Measurements from ENCODE around the gene ELAC2. TPM values are rescaled to one million over a fixed set of nuclear protein-coding genes. Genes with fewer than 3 reads are reported as not detected.

Gene ELAC2
- total RNA-seq, 1 experiment from 2014 or later = 62.7 TPM

DNA sequence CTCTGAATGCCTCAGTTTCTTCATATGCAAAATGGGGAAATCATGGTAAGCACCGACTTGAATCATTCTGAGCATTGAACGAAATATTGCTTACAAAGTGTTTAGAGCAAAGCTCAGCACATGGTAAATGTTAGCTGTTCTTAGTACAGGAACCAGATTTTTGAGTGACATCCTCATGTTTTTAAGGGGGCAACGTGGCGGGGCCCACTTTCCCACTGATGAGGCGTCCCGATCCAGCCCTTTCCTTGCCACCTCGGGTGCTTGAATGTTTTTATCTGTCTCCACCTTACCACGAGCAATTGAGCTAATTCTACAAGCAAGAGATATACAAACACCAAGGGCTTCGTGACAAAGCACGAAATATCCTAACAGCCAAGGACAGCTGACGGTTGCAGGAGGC lies 49.9 kb downstream of the ELAC2 start:
- Histone ChIP-seq H2AFZ (no peak overlapping the region), H3K9me3 (ENCODE audit: insufficient read depth, low read depth) (no peaks in the 10 kb centered on the region), H3K27me3 (ENCODE audit: insufficient read depth, low read depth) (peaks cover 41% of the 10 kb centered on the region), H3K4me2 (no peak overlapping the region), H3K4me1 (replicated peaks; ENCODE audit: insufficient read depth) (no peaks in the 10 kb centered on the region), H3K79me2 (ENCODE audit: low read depth) (no peaks in the 10 kb centered on the region), H4K20me1 (ENCODE audit: insufficient read depth) (no peaks in the 10 kb centered on the region), H3K27ac (no peak overlapping the region), H3F3A (ENCODE audit: insufficient read depth, low read depth) (no peaks in the 10 kb centered on the region), H3K9me2 (ENCODE audit: insufficient read depth) (no peaks in the 10 kb centered on the region), H3K36me3 (ENCODE audit: low read depth) (no peaks in the 10 kb centered on the region), H3K4me3 (no peak overlapping the region)
- POLR2A ChIA-PET (ENCODE audit: unreplicated experiment) = no interaction called here
- intact Hi-C loops (cut with micrococcal nuclease; ENCODE audit: unreplicated experiment) = no loop called here
- TF ChIP-seq, protein P1, sequence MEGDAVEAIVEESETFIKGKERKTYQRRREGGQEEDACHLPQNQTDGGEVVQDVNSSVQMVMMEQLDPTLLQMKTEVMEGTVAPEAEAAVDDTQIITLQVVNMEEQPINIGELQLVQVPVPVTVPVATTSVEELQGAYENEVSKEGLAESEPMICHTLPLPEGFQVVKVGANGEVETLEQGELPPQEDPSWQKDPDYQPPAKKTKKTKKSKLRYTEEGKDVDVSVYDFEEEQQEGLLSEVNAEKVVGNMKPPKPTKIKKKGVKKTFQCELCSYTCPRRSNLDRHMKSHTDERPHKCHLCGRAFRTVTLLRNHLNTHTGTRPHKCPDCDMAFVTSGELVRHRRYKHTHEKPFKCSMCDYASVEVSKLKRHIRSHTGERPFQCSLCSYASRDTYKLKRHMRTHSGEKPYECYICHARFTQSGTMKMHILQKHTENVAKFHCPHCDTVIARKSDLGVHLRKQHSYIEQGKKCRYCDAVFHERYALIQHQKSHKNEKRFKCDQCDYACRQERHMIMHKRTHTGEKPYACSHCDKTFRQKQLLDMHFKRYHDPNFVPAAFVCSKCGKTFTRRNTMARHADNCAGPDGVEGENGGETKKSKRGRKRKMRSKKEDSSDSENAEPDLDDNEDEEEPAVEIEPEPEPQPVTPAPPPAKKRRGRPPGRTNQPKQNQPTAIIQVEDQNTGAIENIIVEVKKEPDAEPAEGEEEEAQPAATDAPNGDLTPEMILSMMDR (conservative IDR thresholded peaks at IDR 0.05) = no peak
- no peak for TF ChIP-seq EZH2 (IDR thresholded peaks at IDR 0.05; ENCODE audit: low read depth)
- DNase-seq = no peak
- CTCF ChIA-PET = no interaction called here
- no TSS peak for BruUV-seq (replicated peaks)

DNA sequence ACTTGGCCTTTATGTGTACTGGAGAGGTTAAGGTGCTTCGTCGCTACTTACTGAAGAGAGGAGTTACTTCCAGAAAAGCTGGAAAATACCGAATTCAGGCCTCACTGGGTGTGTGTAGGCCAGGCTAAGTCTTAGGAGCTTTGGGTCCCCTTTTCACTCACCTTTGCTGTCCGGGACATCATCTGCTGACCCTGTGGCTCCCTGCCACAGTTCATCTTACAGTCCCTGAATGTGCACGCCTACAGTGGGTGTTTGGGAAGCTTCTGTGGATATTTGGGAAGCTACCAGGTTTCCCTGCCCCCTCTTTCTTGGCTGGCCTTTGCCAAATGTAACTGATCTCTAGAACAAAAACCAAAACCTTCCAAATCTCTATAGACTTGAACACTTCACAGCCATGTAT lies 51.4 kb downstream of the ELAC2 start:
- BruUV-seq (replicated peaks) = no TSS peak
- no peaks in the 10 kb centered on the region for H3K4me1 ChIP-seq (replicated peaks; ENCODE audit: insufficient read depth)

DNA sequence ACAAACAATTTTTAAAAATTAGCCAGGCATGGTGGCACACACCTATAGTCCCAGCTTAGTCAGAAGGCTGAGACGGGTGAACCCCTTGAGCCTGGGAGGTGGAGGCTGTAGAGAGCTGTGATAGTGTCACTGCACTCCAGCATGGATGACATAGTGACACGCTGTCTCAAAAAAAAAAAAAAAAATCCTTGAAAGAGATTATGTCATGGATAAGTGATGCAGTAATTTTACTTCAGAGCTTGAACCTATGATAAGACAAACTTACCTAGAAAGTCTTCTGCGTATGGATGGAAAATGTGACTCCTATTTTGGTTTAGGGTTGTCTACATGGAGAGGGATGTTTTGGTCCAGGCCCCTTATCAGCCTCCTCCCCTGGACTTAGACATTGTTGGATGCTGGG lies 51.8 kb downstream of the ELAC2 start:
- no peak for TF ChIP-seq EZH2 (IDR thresholded peaks at IDR 0.05; ENCODE audit: low read depth)
- TF ChIP-seq, protein P1 (conservative IDR thresholded peaks at IDR 0.05) = no peak
- Histone ChIP-seq H3K36me3 (ENCODE audit: low read depth) (no peaks in the 10 kb centered on the region), H3K4me1 (replicated peaks; ENCODE audit: insufficient read depth) (no peaks in the 10 kb centered on the region), H3F3A (ENCODE audit: insufficient read depth, low read depth) (no peaks in the 10 kb centered on the region), H3K27ac (no peak overlapping the region), H3K9me2 (ENCODE audit: insufficient read depth) (no peaks in the 10 kb centered on the region), H3K4me3 (no peak overlapping the region), H3K27me3 (ENCODE audit: insufficient read depth, low read depth) (peaks cover 52% of the 10 kb centered on the region), H3K4me2 (no peak overlapping the region), H4K20me1 (ENCODE audit: insufficient read depth) (no peaks in the 10 kb centered on the region), H3K79me2 (ENCODE audit: low read depth) (no peaks in the 10 kb centered on the region), H3K9me3 (ENCODE audit: insufficient read depth, low read depth) (no peaks in the 10 kb centered on the region), H2AFZ (no peak overlapping the region)
- no peak for DNase-seq
- ChIA-PET CTCF (no interaction called here), POLR2A (ENCODE audit: unreplicated experiment) (no interaction called here)
- BruUV-seq (replicated peaks) = no TSS peak
- intact Hi-C loops (cut with micrococcal nuclease; ENCODE audit: unreplicated experiment) = no loop called here

More for the DNA sequence above, 51.4 kb downstream of the ELAC2 start:
- TF ChIP-seq EZH2 (IDR thresholded peaks at IDR 0.05; ENCODE audit: low read depth) = no peak
- Histone ChIP-seq H3K79me2 (ENCODE audit: low read depth) (no peaks in the 10 kb centered on the region), H3K36me3 (ENCODE audit: low read depth) (no peaks in the 10 kb centered on the region), H3K27me3 (ENCODE audit: insufficient read depth, low read depth) (peaks cover 49% of the 10 kb centered on the region), H3K4me2 (no peak overlapping the region), H3K9me2 (ENCODE audit: insufficient read depth) (no peaks in the 10 kb centered on the region), H3K4me3 (no peak overlapping the region), H3K9me3 (ENCODE audit: insufficient read depth, low read depth) (no peaks in the 10 kb centered on the region), H3F3A (ENCODE audit: insufficient read depth, low read depth) (no peaks in the 10 kb centered on the region), H2AFZ (no peak overlapping the region), H3K27ac (no peak overlapping the region), H4K20me1 (ENCODE audit: insufficient read depth) (no peaks in the 10 kb centered on the region)
- CTCF ChIA-PET = no interaction called here
- intact Hi-C loops (cut with micrococcal nuclease; ENCODE audit: unreplicated experiment) = no loop called here
- POLR2A ChIA-PET (ENCODE audit: unreplicated experiment) = no interaction called here
- DNase-seq = no peak

DNA sequence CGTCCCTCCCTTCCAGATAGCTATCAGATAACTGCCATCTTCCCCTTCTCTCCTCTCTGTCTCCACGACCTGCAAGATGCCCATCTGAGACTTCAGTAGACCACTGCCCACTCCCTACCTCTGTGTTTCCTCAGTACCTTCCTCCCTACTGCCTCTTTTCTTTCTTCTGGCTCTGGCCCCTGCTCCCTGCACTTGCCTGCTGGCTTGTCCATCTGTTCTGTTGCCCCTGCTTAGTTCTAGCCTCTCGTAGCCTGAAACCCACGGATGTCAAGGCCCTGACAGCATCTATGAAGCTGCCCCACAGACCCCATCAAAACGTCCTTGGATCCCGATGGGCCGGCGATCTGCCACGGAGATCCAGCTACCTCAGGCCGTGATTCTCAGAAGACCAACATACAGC lies 53.0 kb downstream of the ELAC2 start:
- Histone ChIP-seq H3K27me3 (ENCODE audit: insufficient read depth, low read depth) (peaks cover 53% of the 10 kb centered on the region), H2AFZ (no peak overlapping the region), H3F3A (ENCODE audit: insufficient read depth, low read depth) (no peaks in the 10 kb centered on the region), H3K36me3 (ENCODE audit: low read depth) (no peaks in the 10 kb centered on the region), H3K4me1 (replicated peaks; ENCODE audit: insufficient read depth) (no peaks in the 10 kb centered on the region), H3K9me2 (ENCODE audit: insufficient read depth) (no peaks in the 10 kb centered on the region), H3K9me3 (ENCODE audit: insufficient read depth, low read depth) (no peaks in the 10 kb centered on the region), H3K79me2 (ENCODE audit: low read depth) (no peaks in the 10 kb centered on the region), H3K27ac (no peak overlapping the region), H3K4me2 (no peak overlapping the region), H3K4me3 (no peak overlapping the region), H4K20me1 (ENCODE audit: insufficient read depth) (no peaks in the 10 kb centered on the region)
- ChIA-PET CTCF (no interaction called here), POLR2A (ENCODE audit: unreplicated experiment) (no interaction called here)
- TF ChIP-seq, protein P1 (conservative IDR thresholded peaks at IDR 0.05) = no peak
- TF ChIP-seq EZH2 (IDR thresholded peaks at IDR 0.05; ENCODE audit: low read depth) = no peak
- no peak for DNase-seq
- BruUV-seq (replicated peaks) = no TSS peak
- intact Hi-C loops (cut with micrococcal nuclease; ENCODE audit: unreplicated experiment) = no loop called here

Measured in PC-9 (cell line).